ENCODE data around the gene MIER1. TPM values are rescaled to one million over a fixed set of nuclear protein-coding genes. Genes with fewer than 3 reads are reported as not detected.

MIER1 gene
- total RNA-seq, 4 donors from 2014 or later = 30.9 to 55.5 (median 34.9) TPM

- no peak for ATAC-seq (ENCODE audit: low FRiP score)
- no peak for TF ChIP-seq CTCF (IDR thresholded peaks at IDR 0.05)
- DNase-seq (ENCODE audit: low spot score) = no peak
These were observed 80.3 kb downstream of the MIER1 start for GRCh38 chr1:67005068-67005467.

DNA sequence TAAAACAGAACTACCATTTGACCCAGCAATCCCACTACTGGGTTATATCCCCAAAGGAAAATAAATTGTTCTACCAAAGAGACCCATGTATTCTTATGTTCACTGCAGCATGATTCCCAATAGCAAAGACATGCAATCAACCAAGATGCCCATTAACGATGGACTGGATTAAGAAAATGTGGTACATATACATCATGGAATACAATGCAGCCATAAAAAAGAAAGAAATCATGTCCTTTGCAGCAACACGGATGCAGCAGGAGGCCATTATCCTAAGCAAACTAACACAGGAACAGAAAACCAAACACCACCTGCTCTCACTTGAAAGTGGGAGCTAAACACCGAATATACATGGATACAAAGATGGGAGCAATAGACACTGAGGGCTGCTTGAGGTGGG, 85.0 kb downstream of the MIER1 start:
- TF ChIP-seq CTCF (IDR thresholded peaks at IDR 0.05) = no peak
- DNase-seq (ENCODE audit: low spot score) = no peak
- no peak for ATAC-seq (ENCODE audit: low FRiP score)

GRCh38 chr1:67013573-67013972, 88.8 kb downstream of the MIER1 start:
- no peak for DNase-seq (ENCODE audit: low spot score)
- no peak for ATAC-seq (ENCODE audit: low FRiP score)
- no peak for TF ChIP-seq CTCF (IDR thresholded peaks at IDR 0.05)

DNA sequence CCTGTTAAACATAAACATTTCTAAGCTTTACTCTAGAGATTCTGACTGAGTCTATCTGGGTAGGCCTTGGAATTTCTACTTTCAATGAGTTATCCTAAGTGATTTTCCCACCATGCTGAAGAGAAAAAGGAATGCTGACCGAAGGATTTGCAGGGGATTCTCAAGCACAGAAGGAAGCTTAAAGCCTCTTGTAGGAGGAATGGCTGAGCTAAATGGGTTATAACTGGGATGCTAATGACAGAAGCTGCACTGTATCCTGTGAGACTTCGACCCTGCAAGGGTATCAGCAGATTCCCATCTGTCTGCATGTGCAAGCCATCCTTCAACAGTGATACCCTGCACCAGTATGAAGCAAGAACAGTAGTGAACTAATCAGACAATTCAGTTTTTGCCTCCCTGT, 93.8 kb downstream of the MIER1 start:
- no peak for TF ChIP-seq CTCF (IDR thresholded peaks at IDR 0.05)
- ATAC-seq (ENCODE audit: low FRiP score) (no peak), DNase-seq (ENCODE audit: low spot score) (no peak)

DNA sequence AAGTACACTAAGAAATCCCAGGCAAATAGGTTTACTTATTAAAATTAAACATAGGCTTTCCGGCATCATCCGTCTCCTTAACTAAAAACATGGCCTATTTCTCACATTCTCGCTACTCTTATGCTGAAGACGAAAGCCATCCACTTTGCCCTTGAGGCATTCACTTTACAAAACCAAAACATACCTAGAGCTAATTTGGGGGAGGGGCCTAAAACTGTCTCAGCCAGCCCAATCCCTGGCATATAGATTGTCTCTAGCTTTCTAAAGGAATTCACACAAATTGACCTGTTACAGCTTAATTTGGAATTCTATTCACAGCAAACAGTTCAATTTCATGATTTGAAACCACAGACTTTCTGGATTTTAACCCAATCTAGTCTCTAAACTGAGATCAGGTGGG, 94.3 kb downstream of the MIER1 start:
- DNase-seq (ENCODE audit: low spot score) (no peak), ATAC-seq (ENCODE audit: low FRiP score) (no peak)
- no peak for TF ChIP-seq CTCF (IDR thresholded peaks at IDR 0.05)

- peak; percentile 23 for ATAC-seq (ENCODE audit: low FRiP score)
- DNase-seq (ENCODE audit: low spot score) = no peak
- no peak for TF ChIP-seq CTCF (IDR thresholded peaks at IDR 0.05)
These were observed 94.9 kb downstream of the MIER1 start for GRCh38 chr1:67019600-67020136.

GRCh38 chr1:67020304-67020703, 95.5 kb downstream of the MIER1 start:
- DNase-seq (ENCODE audit: low spot score) = no peak
- no peak for TF ChIP-seq CTCF (IDR thresholded peaks at IDR 0.05)
- ATAC-seq (ENCODE audit: low FRiP score) = no peak

All from omental fat pad (tissue), 4 donors.